Stimulated activated CD8-positive, alpha-beta memory T cell treated with anti-CD3 and anti-CD28 coated beads, Interleukin-15, amount 100 ng/mL, for 24 hours (primary cell): ENCODE data around the gene ZYX.
"Not testable (repeated sequence)": the region's sequence is repeated elsewhere in the genome, so short reads cannot be mapped to it uniquely, and the experiment has no call there.

Experiments
- DNase-seq: peaks from one replicate; pipeline ENCODE4 v3.0.0-alpha.2; 2020; ENCODE audit warnings: low read depth

The ZYX gene

GRCh38 chr7:143384661-143385631 is 3.8 kb downstream of the ZYX start:
- no peak for DNase-seq

- DNase-seq = no peak
These were observed 5.0 kb downstream of the ZYX start for GRCh38 chr7:143385891-143386781.

- DNase-seq = no peak
These were observed 6.2 kb downstream of the ZYX start for GRCh38 chr7:143387156-143387975.

DNA sequence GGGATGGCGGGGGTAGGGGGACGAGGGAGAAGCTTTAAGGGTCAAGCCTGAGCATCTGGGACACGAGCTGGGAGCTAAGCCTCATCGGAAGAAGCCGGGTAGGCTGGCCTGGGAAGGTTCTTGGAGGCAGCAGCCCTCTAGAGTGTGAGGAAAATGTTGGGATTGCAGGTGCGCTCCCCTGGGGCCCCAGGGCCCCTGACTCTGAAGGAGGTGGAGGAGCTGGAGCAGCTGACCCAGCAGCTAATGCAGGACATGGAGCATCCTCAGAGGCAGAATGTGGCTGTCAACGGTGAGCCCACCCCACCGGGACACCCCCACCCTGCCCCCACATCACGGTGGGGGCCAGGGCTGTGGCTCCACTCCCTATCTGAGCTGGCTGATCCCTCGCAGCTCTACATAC is 6.9 kb downstream of the ZYX start:
- DNase-seq = no peak

- no peak for DNase-seq
These were observed 7.5 kb downstream of the ZYX start for GRCh38 chr7:143388491-143389101.

- no peak for DNase-seq
These were observed 8.4 kb downstream of the ZYX start for GRCh38 chr7:143389316-143390103.

DNA sequence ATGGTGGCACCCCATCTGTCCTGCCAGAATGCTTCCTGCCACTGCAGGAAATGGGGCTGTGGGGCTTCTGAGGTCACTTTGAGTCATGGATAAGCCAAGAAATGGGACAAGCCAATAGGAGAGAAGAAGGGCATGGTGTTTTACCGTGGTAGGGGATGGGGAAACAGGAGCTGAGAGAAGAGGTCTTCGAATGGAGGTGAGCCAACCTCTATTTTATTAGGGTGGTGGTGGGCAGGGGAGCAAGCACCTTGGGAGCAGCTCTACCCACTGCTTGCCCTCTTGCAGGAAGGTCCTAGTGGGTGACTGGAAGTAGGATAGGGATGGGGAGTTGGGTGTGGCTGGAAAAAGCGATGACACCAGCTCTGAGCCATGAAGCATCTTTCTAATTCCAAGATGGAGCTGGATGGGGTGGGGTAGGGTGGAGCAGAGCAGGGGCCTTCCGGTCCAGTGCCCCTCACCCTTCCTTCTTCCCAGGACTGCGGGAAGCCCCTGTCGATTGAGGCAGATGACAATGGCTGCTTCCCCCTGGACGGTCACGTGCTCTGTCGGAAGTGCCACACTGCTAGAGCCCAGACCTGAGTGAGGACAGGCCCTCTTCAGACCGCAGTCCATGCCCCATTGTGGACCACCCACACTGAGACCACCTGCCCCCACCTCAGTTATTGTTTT is 9.1 kb downstream of the ZYX start:
- DNase-seq = no peak

- DNase-seq = no peak
These were observed 9.7 kb downstream of the ZYX start for GRCh38 chr7:143390773-143391317.

- DNase-seq = no peak
These were observed 10.6 kb downstream of the ZYX start for GRCh38 chr7:143391462-143392404.

DNA sequence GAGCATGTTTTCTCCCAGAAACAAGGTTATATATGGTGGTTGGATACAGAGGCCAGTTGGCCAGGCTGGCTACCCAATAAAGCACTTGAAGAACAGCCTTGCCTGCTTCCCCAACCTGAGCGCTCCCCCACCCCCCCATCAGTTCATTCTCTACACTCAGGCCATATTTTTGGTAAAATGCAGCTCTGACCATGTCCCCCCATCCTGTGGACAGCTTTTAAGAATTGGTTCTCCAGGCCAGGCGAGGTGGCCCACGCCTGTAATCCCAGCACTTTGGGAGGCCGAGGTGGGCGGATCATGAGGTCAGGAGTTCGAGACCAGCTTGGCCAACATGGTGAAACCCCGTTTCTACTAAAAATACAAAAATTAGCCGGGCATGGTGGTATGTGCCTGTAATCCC is 11.3 kb downstream of the ZYX start:
- DNase-seq = not testable (repeated sequence)

GRCh38 chr7:143392875-143393266 is 11.7 kb downstream of the ZYX start:
- DNase-seq = no peak

DNA sequence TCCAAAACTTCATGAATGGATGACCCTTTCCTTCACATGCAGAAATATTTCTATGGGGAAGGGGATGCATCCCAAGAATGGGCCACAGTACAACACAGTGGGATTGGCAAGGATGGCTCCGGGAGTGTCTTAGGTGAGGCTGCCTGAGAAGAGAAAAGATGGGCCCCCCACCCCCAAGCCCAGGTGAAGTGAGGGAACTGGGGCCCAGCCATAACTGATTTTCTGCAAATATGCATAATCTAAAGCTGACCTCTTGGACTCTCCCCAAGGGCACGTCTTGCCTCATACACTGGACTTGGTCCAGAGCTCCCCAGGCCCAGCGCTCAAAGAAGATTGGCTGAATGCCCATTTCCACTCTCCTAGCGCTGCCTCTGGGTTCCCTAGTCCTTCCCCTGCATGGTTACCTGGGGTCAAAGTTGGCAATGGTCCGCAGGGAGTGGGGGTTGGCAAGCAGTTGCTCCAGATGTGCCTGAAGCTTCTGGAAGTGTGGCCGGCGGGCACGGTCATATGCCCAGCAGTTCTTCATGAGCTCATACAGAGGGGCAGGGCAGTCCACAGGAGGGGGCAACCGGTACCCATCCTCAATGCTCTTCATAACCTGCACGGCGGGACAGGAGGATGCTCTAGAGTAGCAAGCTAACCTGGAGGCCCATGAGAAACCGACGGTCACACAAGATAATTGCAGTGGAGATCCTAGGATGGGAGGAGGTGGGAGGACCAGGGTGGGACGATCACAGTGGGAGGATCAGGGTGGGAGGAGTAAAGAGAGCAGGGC is 12.3 kb downstream of the ZYX start:
- no peak for DNase-seq

- no peak for DNase-seq
These were observed 12.9 kb downstream of the ZYX start for GRCh38 chr7:143394068-143394467.

- DNase-seq = no peak
These were observed 13.6 kb downstream of the ZYX start for GRCh38 chr7:143394777-143395176.

- no peak for DNase-seq
These were observed 14.3 kb downstream of the ZYX start for GRCh38 chr7:143395187-143396149.

- DNase-seq = no peak
These were observed 15.0 kb downstream of the ZYX start for GRCh38 chr7:143396182-143396581.
